GM12878 (cell line): ENCODE data around the gene EML5. TPM values are rescaled to one million over a fixed set of nuclear protein-coding genes. Genes with fewer than 3 reads are reported as not detected.
A peak's percentile ranks its signal among the peaks of the same experiment; 100 is the strongest.

Experiments
- BACH1 ChIP-seq: fragments of 450-650 bp; IDR thresholded peaks from 2 replicates; pipeline ENCODE4 v1.6.1; 2017; ENCODE audit warnings: mild to moderate bottlenecking, borderline replicate concordance
- BHLHE40 ChIP-seq, 2 experiments: fragments of 450-650 bp in 1 of 2; IDR thresholded peaks; 2 replicates each; pipeline ENCODE4 v1.6.1; 2011 to 2017; ENCODE audit warnings: low read depth in 2 of 2, borderline replicate concordance in 1 of 2, improper control_type of control experiment in 1 of 2, low read length in 1 of 2, mild to moderate bottlenecking in 1 of 2
- CHD2 ChIP-seq: IDR thresholded peaks from 2 replicates; pipeline ENCODE4 v1.6.1; 2011; ENCODE audit warnings: low read depth, low read length, improper control_type of control experiment, borderline replicate concordance
- CTCF ChIP-seq, 3 experiments: IDR thresholded peaks in 2 of 3; conservative IDR thresholded peaks in 1 of 3; 2 replicates each; pipeline ENCODE4 v1.5.1; 2011; ENCODE audit warnings: low read depth in 3 of 3, low read length in 3 of 3, mild to moderate bottlenecking in 3 of 3, control low read depth in 2 of 3, moderate library complexity in 2 of 3, inconsistent platforms in 1 of 3, mixed read lengths in 1 of 3; ENCODE audit not compliant: control insufficient read depth in 2 of 3, insufficient read depth in 1 of 3; ENCODE audit errors: extremely low read depth in 1 of 3
- EGR1 ChIP-seq, 2 experiments: IDR thresholded peaks; 1 replicate in 1 of 2; 2 replicates in 1 of 2; pipeline ENCODE4 v1.6.1; 2011 to 2012; ENCODE audit warnings: low read depth in 2 of 2, low read length in 2 of 2, borderline replicate concordance in 1 of 2, mild to moderate bottlenecking in 1 of 2, moderate library complexity in 1 of 2
- IKZF1 ChIP-seq: fragments of 450-650 bp; conservative IDR thresholded peaks from 2 replicates; pipeline ENCODE4 v1.6.1; 2017; ENCODE audit warnings: antibody characterized with exemption, mild to moderate bottlenecking
- IKZF2 ChIP-seq, 2 experiments: fragments of 450-650 bp; IDR thresholded peaks; 2 replicates each; pipeline ENCODE4 v1.6.1; 2017; ENCODE audit warnings: mild to moderate bottlenecking in 2 of 2, moderate library complexity in 2 of 2
- LARP7 ChIP-seq: fragments of 450-650 bp; IDR thresholded peaks from 2 replicates; pipeline ENCODE4 v1.6.1; 2017; ENCODE audit warnings: mild to moderate bottlenecking
- NR2F1 ChIP-seq: fragments of 450-650 bp; conservative IDR thresholded peaks from 2 replicates; pipeline ENCODE4 v1.6.1; 2017; ENCODE audit warnings: mild to moderate bottlenecking
- RAD21 ChIP-seq: IDR thresholded peaks from 2 replicates; pipeline ENCODE4 v1.6.1; 2011; ENCODE audit warnings: mild to moderate bottlenecking, low read depth, low read length, moderate library complexity; ENCODE audit not compliant: insufficient read depth
- RELA ChIP-seq: fragments of 450-650 bp; IDR thresholded peaks from 2 replicates; pipeline ENCODE4 v1.8.0; 2014; ENCODE audit warnings: borderline replicate concordance; ENCODE audit not compliant: partially characterized antibody
- RFX5 ChIP-seq: IDR thresholded peaks from 2 replicates; pipeline ENCODE4 v1.6.1; 2011; ENCODE audit warnings: low read depth, low read length, improper control_type of control experiment
- ZBTB11 ChIP-seq: fragments of 450-650 bp; formaldehyde crosslinking; IDR thresholded peaks from 2 replicates; pipeline ENCODE4 v1.5.0; 2022; ENCODE audit warnings: mild to moderate bottlenecking, missing genetic modification characterization
- polyA plus RNA-seq, 11 experiments: library from polyadenylated mRNA; depleted of rRNA in 4 of 11; unstranded in 6 of 11; stranded (reverse) in 5 of 11; fragments of >200 nt; fragmentation: Nextera tagmentation in 4 of 11; fragmentation: Illumina TruSeq in 1 of 11; extraction: Ambion mirVana in 4 of 11; extraction: Trizol in 1 of 11; gene quantifications; 1 replicate in 1 of 11; 2 replicates in 10 of 11; pipeline versions ENCODE4 v1.2.1 to v1.2.3, GENCODE V29; 2011 to 2016; ENCODE audit warnings: inconsistent platforms in 2 of 11, missing spikeins in 2 of 11, low read depth in 1 of 11
- total RNA-seq, 4 experiments: library from RNA; depleted of rRNA in 3 of 4; stranded (reverse); fragments of >200 nt in 3 of 4; fragmentation: Illumina TruSeq in 1 of 4; extraction: Trizol in 1 of 4; gene quantifications; 2 replicates each; pipeline versions ENCODE4 v1.2.1 to v1.2.3, GENCODE V29; 2013 to 2021
- TF ChIP-seq, protein P1 (sequence below): IDR thresholded peaks from 2 replicates; pipeline ENCODE4 v1.6.1; 2012; ENCODE audit warnings: low read length, inconsistent platforms
- TF ChIP-seq, protein P2 (sequence below): fragments of 450-650 bp; conservative IDR thresholded peaks from 2 replicates; pipeline ENCODE4 v1.6.1; 2017; ENCODE audit warnings: mild to moderate bottlenecking, moderate library complexity
- TF ChIP-seq, protein P3 (sequence below): IDR thresholded peaks from 2 replicates; pipeline ENCODE4 v1.6.1; 2011; ENCODE audit warnings: mild to moderate bottlenecking, low read depth, low read length, moderate library complexity; ENCODE audit not compliant: insufficient replicate concordance

The EML5 gene
- total and polyA plus RNA-seq, 10 of the 15 experiments (the other 5 are each of a cell fraction or from before 2014, with no cell fraction given), result 0.08 to 0.35 (median 0.22) TPM; not detected in 1

DNA sequence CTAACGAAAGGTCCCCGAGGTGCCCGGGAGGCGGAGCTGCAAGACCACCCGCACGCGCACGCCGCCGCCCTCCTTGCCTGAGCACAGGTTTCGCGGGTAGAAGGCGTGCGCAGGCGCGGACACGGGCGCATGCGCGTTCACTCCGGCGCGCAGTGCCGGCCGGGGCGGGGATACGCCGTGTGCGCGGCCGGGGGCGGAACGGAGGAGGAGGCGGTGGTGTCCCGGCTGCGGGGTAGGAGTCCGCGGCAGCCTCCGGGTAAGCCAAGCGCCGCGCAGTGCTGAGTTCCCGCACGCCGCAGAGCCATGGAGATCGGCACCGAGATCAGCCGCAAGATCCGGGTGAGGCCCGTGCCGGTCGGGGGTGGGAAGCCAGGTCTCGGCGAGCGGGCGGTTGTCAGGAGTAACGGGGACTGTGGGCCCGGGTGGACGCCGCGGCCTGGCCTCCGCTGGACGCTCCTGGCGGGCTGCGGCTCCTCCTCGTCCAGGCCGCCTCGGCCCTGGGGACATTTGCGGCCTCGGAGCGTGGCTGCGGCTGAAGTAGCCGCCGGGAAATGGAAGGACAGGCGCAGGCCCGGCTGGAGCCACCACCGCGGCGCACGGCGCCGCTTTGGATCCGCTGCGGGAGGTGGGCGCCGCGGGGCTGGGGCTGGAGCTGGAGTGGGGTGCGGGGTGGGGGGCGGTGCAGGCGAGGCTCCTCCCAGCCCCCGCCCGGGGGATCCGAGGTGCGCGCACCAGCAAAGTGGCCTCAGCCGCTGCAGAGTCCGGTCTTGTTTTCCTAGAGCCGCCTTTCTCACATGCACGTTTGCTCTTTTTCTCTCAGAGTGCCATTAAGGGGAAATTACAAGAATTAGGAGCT, 229.7 kb downstream of the EML5 start, which contains the start of gene ZC3H14 (continued):
- TF ChIP-seq CTCF (IDR thresholded peaks at IDR 0.05 in 2 of 3, conservative IDR thresholded peaks at IDR 0.05 in 1 of 3; ENCODE audit: control insufficient read depth in 2 of 3, extremely low read depth in 1 of 3, insufficient read depth in 1 of 3, low read depth in 3 of 3, low read length in 3 of 3), result peak; percentile 21 to 40 (median 25); a peak in 4 of 6 replicates
- TF ChIP-seq BHLHE40 (IDR thresholded peaks at IDR 0.05; ENCODE audit: borderline replicate concordance in 1 of 2, low read depth in 2 of 2, low read length in 1 of 2), result peak in 1 of 2 experiments; percentile 83; a peak in 2 of 4 replicates
- TF ChIP-seq ZBTB11, result peak; percentile 54
- no peak for TF ChIP-seq RFX5
- peak in 1 of 2 experiments; percentile 96; a peak in 2 of 3 replicates for TF ChIP-seq EGR1 (IDR thresholded peaks at IDR 0.05; ENCODE audit: borderline replicate concordance in 1 of 2, low read depth in 2 of 2, low read length in 2 of 2)
- TF ChIP-seq, protein P1, sequence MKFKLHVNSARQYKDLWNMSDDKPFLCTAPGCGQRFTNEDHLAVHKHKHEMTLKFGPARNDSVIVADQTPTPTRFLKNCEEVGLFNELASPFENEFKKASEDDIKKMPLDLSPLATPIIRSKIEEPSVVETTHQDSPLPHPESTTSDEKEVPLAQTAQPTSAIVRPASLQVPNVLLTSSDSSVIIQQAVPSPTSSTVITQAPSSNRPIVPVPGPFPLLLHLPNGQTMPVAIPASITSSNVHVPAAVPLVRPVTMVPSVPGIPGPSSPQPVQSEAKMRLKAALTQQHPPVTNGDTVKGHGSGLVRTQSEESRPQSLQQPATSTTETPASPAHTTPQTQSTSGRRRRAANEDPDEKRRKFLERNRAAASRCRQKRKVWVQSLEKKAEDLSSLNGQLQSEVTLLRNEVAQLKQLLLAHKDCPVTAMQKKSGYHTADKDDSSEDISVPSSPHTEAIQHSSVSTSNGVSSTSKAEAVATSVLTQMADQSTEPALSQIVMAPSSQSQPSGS, result no peak
- peak; percentile 59 for TF ChIP-seq RAD21
- TF ChIP-seq NR2F1, result 0 out of 2 replicates have a peak, but pooled peaks have one; percentile 37
- TF ChIP-seq, protein P2, sequence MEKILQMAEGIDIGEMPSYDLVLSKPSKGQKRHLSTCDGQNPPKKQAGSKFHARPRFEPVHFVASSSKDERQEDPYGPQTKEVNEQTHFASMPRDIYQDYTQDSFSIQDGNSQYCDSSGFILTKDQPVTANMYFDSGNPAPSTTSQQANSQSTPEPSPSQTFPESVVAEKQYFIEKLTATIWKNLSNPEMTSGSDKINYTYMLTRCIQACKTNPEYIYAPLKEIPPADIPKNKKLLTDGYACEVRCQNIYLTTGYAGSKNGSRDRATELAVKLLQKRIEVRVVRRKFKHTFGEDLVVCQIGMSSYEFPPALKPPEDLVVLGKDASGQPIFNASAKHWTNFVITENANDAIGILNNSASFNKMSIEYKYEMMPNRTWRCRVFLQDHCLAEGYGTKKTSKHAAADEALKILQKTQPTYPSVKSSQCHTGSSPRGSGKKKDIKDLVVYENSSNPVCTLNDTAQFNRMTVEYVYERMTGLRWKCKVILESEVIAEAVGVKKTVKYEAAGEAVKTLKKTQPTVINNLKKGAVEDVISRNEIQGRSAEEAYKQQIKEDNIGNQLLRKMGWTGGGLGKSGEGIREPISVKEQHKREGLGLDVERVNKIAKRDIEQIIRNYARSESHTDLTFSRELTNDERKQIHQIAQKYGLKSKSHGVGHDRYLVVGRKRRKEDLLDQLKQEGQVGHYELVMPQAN, result peak; percentile 64
- peak; percentile 75; the same call in 1 of the 2 replicates for TF ChIP-seq LARP7
- TF ChIP-seq, protein P3, sequence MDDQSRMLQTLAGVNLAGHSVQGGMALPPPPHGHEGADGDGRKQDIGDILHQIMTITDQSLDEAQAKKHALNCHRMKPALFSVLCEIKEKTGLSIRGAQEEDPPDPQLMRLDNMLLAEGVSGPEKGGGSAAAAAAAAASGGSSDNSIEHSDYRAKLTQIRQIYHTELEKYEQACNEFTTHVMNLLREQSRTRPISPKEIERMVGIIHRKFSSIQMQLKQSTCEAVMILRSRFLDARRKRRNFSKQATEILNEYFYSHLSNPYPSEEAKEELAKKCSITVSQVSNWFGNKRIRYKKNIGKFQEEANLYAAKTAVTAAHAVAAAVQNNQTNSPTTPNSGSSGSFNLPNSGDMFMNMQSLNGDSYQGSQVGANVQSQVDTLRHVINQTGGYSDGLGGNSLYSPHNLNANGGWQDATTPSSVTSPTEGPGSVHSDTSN, result no peak
- TF ChIP-seq CHD2, result no peak; the same call in 1 of the 2 replicates
- peak; percentile 11 for TF ChIP-seq RELA
- peak; percentile 98 for TF ChIP-seq IKZF1
- TF ChIP-seq BACH1, result 0 out of 2 replicates have a peak, but pooled peaks have one; percentile 45
- 0 out of 4 replicates have a peak, but pooled peaks of 1 of the 2 experiments have one; percentile 43 for TF ChIP-seq IKZF2 (IDR thresholded peaks at IDR 0.05)
